ENCODE data around the gene PAEP.

Gene PAEP

GRCh38 chr9:135521608-135522095 is 39.9 kb upstream of the PAEP start:
- TF ChIP-seq CTCF (IDR thresholded peaks at IDR 0.05; ENCODE audit: borderline replicate concordance, control extremely low read depth, extremely low read depth, insufficient read depth, missing control alignments): no peak
- no peak for DNase-seq (ENCODE audit: low spot score)

GRCh38 chr9:135522137-135522877 is 39.2 kb upstream of the PAEP start:
- no peak for DNase-seq (ENCODE audit: low spot score)
- TF ChIP-seq CTCF (IDR thresholded peaks at IDR 0.05; ENCODE audit: borderline replicate concordance, control extremely low read depth, extremely low read depth, insufficient read depth, missing control alignments): no peak
- in situ Hi-C loops (cut with MboI; ENCODE audit: low sequenced_read_pairs, unreplicated experiment): no loop called here

More at GRCh38 chr9:135521608-135522095, 39.9 kb upstream of the PAEP start:
- in situ Hi-C loops (cut with MboI; ENCODE audit: low sequenced_read_pairs, unreplicated experiment): no loop called here

GRCh38 chr9:135522931-135523330 is 38.6 kb upstream of the PAEP start:
- in situ Hi-C loops (cut with MboI; ENCODE audit: low sequenced_read_pairs, unreplicated experiment): no loop called here
- TF ChIP-seq CTCF (IDR thresholded peaks at IDR 0.05; ENCODE audit: borderline replicate concordance, control extremely low read depth, extremely low read depth, insufficient read depth, missing control alignments): no peak
- DNase-seq (ENCODE audit: low spot score): no peak

- DNase-seq (ENCODE audit: low spot score): no peak
- in situ Hi-C loops (cut with MboI; ENCODE audit: low sequenced_read_pairs, unreplicated experiment): no loop called here
- TF ChIP-seq CTCF (IDR thresholded peaks at IDR 0.05; ENCODE audit: borderline replicate concordance, control extremely low read depth, extremely low read depth, insufficient read depth, missing control alignments): no peak
Measured at GRCh38 chr9:135523521-135524129, 37.9 kb upstream of the PAEP start.

GRCh38 chr9:135524130-135524861 is 37.3 kb upstream of the PAEP start:
- TF ChIP-seq CTCF (IDR thresholded peaks at IDR 0.05; ENCODE audit: borderline replicate concordance, control extremely low read depth, extremely low read depth, insufficient read depth, missing control alignments): no peak
- DNase-seq (ENCODE audit: low spot score): no peak
- in situ Hi-C loops (cut with MboI; ENCODE audit: low sequenced_read_pairs, unreplicated experiment): no loop called here

GRCh38 chr9:135525241-135526088 is 36.1 kb upstream of the PAEP start:
- TF ChIP-seq CTCF (IDR thresholded peaks at IDR 0.05; ENCODE audit: borderline replicate concordance, control extremely low read depth, extremely low read depth, insufficient read depth, missing control alignments): no peak
- in situ Hi-C loops (cut with MboI; ENCODE audit: low sequenced_read_pairs, unreplicated experiment): no loop called here
- DNase-seq (ENCODE audit: low spot score): no peak

All from GM13976 (cell line).